Measurements from ENCODE around the gene ERC1. TPM values are rescaled to one million over a fixed set of nuclear protein-coding genes. Genes with fewer than 3 reads are reported as not detected.

Gene ERC1
- total and polyA plus RNA-seq, 2 donors (not counting 3 experiments of a cell fraction or from before 2014, with no cell fraction given): 11.7 to 66.1 TPM

DNA sequence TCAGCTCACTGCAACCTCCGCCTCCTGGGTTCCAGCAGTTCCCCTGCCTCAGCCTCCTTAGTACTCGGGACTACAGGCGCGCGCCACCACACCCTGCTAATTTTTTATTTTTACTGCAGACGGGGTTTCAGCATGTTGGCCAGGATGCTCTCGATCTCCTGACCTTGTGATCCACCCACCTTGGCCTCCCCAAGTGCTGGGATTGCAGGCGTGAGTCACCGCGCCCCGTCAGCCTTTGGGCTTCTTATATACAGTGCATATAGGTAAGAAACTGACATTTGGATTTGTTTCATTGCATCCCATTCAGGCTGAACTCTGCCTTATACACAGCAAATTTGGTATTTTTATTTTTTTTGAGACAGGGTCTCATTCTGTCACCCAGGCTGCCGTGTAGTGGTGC is 176.8 kb downstream of the ERC1 start:
- Histone ChIP-seq H3K4me3 (replicated peaks in 1 of 3; ENCODE audit: insufficient read depth in 1 of 3, low read depth in 1 of 3, low read length in 3 of 3) (no peak overlapping the region), H3K4me1 (ENCODE audit: control insufficient read depth, extremely low read depth, insufficient read depth, low read length) (peaks cover 17% of the 10 kb centered on the region), H2AFZ (ENCODE audit: low read depth, low read length) (no peak overlapping the region), H3K4me2 (ENCODE audit: insufficient read depth, low read length) (no peak overlapping the region), H3K9me1 (replicated peaks; ENCODE audit: control insufficient read depth, extremely low read depth, insufficient read depth, low read length) (no peaks in the 10 kb centered on the region), H3K9ac (replicated peaks; ENCODE audit: extremely low read depth, insufficient read depth, low read length) (no peak overlapping the region), H4K20me1 (replicated peaks; ENCODE audit: control insufficient read depth, extremely low read depth, insufficient read depth, low read length) (no peaks in the 10 kb centered on the region), H3K36me3 (ENCODE audit: control insufficient read depth in 2 of 2, extremely low read depth in 1 of 2, insufficient read depth in 2 of 2, low read length in 2 of 2) (peaks cover 0 to 2% of the 10 kb centered on the region in 2 experiments), H3K9me3 (replicated peaks; ENCODE audit: control insufficient read depth, insufficient read depth, low read length) (no peaks in the 10 kb centered on the region), H3K79me2 (ENCODE audit: control insufficient read depth, insufficient read depth, low read length) (no peaks in the 10 kb centered on the region), H3K27ac (ENCODE audit: insufficient read depth, low read depth, low read length) (no peak overlapping the region), H3K27me3 (ENCODE audit: control insufficient read depth in 2 of 2, insufficient read depth in 2 of 2, low read length in 2 of 2) (no peaks in the 10 kb centered on the region)
- CTCF ChIA-PET: interaction anchor here (1.0 kb wide), 1 partner anchor 50 kb away, joined by 3 read pairs; no protein-coding TSS in a partner anchor
- POLR2A ChIA-PET: interaction anchor here (0.7 kb wide), 2 partner anchors 16 to 24 kb away, joined by 4 read pairs; no protein-coding TSS in a partner anchor
- TF ChIP-seq POLR2AphosphoS5 (IDR thresholded peaks at IDR 0.05; ENCODE audit: insufficient read depth, low read depth, low read length): no peak
- no peak for TF ChIP-seq GATA2 (IDR thresholded peaks at IDR 0.05; ENCODE audit: insufficient read depth, insufficient read length, low read depth, low read length)
- TF ChIP-seq, protein P1, sequence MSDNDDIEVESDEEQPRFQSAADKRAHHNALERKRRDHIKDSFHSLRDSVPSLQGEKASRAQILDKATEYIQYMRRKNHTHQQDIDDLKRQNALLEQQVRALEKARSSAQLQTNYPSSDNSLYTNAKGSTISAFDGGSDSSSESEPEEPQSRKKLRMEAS (IDR thresholded peaks at IDR 0.05; ENCODE audit: insufficient read depth, insufficient read length): no peak
- no peak for TF ChIP-seq EZH2 (IDR thresholded peaks at IDR 0.05; ENCODE audit: borderline replicate concordance, low read depth, low read length, severe bottlenecking)
- TF ChIP-seq, protein P2, sequence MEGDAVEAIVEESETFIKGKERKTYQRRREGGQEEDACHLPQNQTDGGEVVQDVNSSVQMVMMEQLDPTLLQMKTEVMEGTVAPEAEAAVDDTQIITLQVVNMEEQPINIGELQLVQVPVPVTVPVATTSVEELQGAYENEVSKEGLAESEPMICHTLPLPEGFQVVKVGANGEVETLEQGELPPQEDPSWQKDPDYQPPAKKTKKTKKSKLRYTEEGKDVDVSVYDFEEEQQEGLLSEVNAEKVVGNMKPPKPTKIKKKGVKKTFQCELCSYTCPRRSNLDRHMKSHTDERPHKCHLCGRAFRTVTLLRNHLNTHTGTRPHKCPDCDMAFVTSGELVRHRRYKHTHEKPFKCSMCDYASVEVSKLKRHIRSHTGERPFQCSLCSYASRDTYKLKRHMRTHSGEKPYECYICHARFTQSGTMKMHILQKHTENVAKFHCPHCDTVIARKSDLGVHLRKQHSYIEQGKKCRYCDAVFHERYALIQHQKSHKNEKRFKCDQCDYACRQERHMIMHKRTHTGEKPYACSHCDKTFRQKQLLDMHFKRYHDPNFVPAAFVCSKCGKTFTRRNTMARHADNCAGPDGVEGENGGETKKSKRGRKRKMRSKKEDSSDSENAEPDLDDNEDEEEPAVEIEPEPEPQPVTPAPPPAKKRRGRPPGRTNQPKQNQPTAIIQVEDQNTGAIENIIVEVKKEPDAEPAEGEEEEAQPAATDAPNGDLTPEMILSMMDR (IDR thresholded peaks at IDR 0.05; ENCODE audit: extremely low read depth in 1 of 2, insufficient read depth in 1 of 2, low read depth in 1 of 2, low read length in 2 of 2): no peak
- no peak for TF ChIP-seq POLR2A (IDR thresholded peaks at IDR 0.05; ENCODE audit: low read depth, low read length)
- dilution Hi-C loops (cut with MboI; ENCODE audit: extremely low pct_ligation_motif_present, low sequenced_read_pairs) (no loop called here), intact Hi-C loops (cut with micrococcal nuclease) (no loop called here)
- DNase-seq (ENCODE audit: low read depth, low spot score) (no peak), FAIRE-seq (no peak)
- BruUV-seq (replicated peaks): no TSS peak
